ENCODE measurements around the gene IGFL4. TPM values are rescaled to one million over a fixed set of nuclear protein-coding genes. Genes with fewer than 3 reads are reported as not detected.

The IGFL4 gene
- total and polyA plus RNA-seq, 9 of the 15 experiments (the other 6 are each of a cell fraction or from before 2014, with no cell fraction given): not detected

DNA sequence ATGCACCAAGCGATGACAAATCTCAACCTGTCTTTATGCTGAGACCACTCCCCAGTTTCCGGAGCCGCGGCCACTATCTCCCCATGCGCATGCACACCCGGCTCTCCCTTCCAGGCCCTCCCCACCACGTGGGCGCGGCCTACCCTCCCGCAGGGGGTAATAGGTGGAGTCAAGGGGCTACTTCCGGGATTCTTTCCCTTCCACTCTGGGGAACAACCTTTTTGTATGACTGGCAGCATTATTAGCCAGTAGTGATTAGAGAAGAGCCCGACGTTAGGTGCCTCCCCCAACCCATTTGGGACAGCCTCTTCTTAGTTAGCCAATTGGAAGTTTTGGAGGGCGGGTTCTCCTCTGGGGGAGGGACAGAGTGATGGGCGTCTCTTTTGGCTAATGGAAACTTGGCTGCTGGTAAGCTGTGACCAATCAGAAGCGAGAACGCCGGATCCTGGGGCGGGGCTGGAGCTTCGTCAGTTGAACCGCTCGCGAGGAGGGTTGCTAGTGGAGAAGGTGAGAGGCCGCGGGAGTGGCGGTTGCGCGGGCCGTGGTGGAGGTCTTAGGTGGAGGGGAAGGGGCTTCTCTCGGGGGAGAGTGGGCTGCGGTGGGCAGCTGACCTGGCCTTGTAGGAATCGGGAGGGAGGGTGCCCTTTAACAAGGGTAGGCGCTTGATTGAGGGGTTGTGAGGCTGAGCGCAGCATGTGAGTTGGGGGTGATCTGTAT is 45.6 kb downstream of the IGFL4 start, which contains the start of gene CCDC61 (continued):
- TF ChIP-seq, protein P1, sequence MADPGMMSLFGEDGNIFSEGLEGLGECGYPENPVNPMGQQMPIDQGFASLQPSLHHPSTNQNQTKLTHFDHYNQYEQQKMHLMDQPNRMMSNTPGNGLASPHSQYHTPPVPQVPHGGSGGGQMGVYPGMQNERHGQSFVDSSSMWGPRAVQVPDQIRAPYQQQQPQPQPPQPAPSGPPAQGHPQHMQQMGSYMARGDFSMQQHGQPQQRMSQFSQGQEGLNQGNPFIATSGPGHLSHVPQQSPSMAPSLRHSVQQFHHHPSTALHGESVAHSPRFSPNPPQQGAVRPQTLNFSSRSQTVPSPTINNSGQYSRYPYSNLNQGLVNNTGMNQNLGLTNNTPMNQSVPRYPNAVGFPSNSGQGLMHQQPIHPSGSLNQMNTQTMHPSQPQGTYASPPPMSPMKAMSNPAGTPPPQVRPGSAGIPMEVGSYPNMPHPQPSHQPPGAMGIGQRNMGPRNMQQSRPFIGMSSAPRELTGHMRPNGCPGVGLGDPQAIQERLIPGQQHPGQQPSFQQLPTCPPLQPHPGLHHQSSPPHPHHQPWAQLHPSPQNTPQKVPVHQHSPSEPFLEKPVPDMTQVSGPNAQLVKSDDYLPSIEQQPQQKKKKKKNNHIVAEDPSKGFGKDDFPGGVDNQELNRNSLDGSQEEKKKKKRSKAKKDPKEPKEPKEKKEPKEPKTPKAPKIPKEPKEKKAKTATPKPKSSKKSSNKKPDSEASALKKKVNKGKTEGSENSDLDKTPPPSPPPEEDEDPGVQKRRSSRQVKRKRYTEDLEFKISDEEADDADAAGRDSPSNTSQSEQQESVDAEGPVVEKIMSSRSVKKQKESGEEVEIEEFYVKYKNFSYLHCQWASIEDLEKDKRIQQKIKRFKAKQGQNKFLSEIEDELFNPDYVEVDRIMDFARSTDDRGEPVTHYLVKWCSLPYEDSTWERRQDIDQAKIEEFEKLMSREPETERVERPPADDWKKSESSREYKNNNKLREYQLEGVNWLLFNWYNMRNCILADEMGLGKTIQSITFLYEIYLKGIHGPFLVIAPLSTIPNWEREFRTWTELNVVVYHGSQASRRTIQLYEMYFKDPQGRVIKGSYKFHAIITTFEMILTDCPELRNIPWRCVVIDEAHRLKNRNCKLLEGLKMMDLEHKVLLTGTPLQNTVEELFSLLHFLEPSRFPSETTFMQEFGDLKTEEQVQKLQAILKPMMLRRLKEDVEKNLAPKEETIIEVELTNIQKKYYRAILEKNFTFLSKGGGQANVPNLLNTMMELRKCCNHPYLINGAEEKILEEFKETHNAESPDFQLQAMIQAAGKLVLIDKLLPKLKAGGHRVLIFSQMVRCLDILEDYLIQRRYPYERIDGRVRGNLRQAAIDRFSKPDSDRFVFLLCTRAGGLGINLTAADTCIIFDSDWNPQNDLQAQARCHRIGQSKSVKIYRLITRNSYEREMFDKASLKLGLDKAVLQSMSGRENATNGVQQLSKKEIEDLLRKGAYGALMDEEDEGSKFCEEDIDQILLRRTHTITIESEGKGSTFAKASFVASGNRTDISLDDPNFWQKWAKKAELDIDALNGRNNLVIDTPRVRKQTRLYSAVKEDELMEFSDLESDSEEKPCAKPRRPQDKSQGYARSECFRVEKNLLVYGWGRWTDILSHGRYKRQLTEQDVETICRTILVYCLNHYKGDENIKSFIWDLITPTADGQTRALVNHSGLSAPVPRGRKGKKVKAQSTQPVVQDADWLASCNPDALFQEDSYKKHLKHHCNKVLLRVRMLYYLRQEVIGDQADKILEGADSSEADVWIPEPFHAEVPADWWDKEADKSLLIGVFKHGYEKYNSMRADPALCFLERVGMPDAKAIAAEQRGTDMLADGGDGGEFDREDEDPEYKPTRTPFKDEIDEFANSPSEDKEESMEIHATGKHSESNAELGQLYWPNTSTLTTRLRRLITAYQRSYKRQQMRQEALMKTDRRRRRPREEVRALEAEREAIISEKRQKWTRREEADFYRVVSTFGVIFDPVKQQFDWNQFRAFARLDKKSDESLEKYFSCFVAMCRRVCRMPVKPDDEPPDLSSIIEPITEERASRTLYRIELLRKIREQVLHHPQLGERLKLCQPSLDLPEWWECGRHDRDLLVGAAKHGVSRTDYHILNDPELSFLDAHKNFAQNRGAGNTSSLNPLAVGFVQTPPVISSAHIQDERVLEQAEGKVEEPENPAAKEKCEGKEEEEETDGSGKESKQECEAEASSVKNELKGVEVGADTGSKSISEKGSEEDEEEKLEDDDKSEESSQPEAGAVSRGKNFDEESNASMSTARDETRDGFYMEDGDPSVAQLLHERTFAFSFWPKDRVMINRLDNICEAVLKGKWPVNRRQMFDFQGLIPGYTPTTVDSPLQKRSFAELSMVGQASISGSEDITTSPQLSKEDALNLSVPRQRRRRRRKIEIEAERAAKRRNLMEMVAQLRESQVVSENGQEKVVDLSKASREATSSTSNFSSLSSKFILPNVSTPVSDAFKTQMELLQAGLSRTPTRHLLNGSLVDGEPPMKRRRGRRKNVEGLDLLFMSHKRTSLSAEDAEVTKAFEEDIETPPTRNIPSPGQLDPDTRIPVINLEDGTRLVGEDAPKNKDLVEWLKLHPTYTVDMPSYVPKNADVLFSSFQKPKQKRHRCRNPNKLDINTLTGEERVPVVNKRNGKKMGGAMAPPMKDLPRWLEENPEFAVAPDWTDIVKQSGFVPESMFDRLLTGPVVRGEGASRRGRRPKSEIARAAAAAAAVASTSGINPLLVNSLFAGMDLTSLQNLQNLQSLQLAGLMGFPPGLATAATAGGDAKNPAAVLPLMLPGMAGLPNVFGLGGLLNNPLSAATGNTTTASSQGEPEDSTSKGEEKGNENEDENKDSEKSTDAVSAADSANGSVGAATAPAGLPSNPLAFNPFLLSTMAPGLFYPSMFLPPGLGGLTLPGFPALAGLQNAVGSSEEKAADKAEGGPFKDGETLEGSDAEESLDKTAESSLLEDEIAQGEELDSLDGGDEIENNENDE (IDR thresholded peaks at IDR 0.05; ENCODE audit: low read depth, low read length): no peak
- TF ChIP-seq TCFL5 (CRISPR knock-in tag; conservative IDR thresholded peaks at IDR 0.05): no peak
- TF ChIP-seq CBX3 (IDR thresholded peaks at IDR 0.05; ENCODE audit: borderline replicate concordance in 1 of 2, low read length in 2 of 2): no peak
- TF ChIP-seq, protein P2, sequence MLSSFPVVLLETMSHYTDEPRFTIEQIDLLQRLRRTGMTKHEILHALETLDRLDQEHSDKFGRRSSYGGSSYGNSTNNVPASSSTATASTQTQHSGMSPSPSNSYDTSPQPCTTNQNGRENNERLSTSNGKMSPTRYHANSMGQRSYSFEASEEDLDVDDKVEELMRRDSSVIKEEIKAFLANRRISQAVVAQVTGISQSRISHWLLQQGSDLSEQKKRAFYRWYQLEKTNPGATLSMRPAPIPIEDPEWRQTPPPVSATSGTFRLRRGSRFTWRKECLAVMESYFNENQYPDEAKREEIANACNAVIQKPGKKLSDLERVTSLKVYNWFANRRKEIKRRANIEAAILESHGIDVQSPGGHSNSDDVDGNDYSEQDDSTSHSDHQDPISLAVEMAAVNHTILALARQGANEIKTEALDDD (IDR thresholded peaks at IDR 0.05): no peak
- peak; percentile 83 for TF ChIP-seq EP400 (IDR thresholded peaks at IDR 0.05)
- TF ChIP-seq CCAR2 (IDR thresholded peaks at IDR 0.05; ENCODE audit: low read depth, low read length): no peak
- TF ChIP-seq, protein P3, sequence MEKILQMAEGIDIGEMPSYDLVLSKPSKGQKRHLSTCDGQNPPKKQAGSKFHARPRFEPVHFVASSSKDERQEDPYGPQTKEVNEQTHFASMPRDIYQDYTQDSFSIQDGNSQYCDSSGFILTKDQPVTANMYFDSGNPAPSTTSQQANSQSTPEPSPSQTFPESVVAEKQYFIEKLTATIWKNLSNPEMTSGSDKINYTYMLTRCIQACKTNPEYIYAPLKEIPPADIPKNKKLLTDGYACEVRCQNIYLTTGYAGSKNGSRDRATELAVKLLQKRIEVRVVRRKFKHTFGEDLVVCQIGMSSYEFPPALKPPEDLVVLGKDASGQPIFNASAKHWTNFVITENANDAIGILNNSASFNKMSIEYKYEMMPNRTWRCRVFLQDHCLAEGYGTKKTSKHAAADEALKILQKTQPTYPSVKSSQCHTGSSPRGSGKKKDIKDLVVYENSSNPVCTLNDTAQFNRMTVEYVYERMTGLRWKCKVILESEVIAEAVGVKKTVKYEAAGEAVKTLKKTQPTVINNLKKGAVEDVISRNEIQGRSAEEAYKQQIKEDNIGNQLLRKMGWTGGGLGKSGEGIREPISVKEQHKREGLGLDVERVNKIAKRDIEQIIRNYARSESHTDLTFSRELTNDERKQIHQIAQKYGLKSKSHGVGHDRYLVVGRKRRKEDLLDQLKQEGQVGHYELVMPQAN (IDR thresholded peaks at IDR 0.05; ENCODE audit: borderline replicate concordance): peak; percentile 89
- peak; percentile 91 for TF ChIP-seq ZBTB7A (IDR thresholded peaks at IDR 0.05; ENCODE audit: borderline replicate concordance, control insufficient read depth, low read depth, low read length)
- no peak for TF ChIP-seq TCF7L2 (IDR thresholded peaks at IDR 0.05; ENCODE audit: low read depth, low read length)
- no peak for TF ChIP-seq PTRF (tag; IDR thresholded peaks at IDR 0.05)
- TF ChIP-seq SMC3 (conservative IDR thresholded peaks at IDR 0.05; ENCODE audit: insufficient read depth, low read depth, low read length): no peak
- TF ChIP-seq RBFOX2 (IDR thresholded peaks at IDR 0.05; ENCODE audit: low read depth, low read length): peak; percentile 91
- TF ChIP-seq HMG20B (CRISPR knock-in tag; IDR thresholded peaks at IDR 0.05): no peak
- TF ChIP-seq GATA2 (CRISPR knock-in tag; IDR thresholded peaks at IDR 0.05): no peak
